ENCODE results near the gene ABCG8. TPM values are rescaled to one million over a fixed set of nuclear protein-coding genes. Genes with fewer than 3 reads are reported as not detected.

Gene ABCG8
- total and polyA plus RNA-seq, 9 of the 15 experiments (the other 6 are each of a cell fraction or from before 2014, with no cell fraction given) = not detected

GRCh38 chr2:43796206-43796605, 42.6 kb upstream of the ABCG8 start:
- ChIA-PET POLR2A (interaction anchor here (0.6 to 0.8 kb wide), 2 partner anchors 22 to 43 kb away, joined by 3 to 5 read pairs; partner anchors contain the start of gene DYNC2LI1), CTCF (ENCODE audit: low intra/inter-chr PET ratio) (no interaction called here)
- Histone ChIP-seq H3K9me3 (replicated peaks; ENCODE audit: control insufficient read depth, insufficient read depth, low read depth, low read length) (no peaks in the 10 kb centered on the region), H3K36me3 (ENCODE audit: control insufficient read depth, insufficient read depth, low read length) (no peaks in the 10 kb centered on the region; the same call in 2 of the 3 replicates), H3K4me3 (no peak overlapping the region), H3K4me1 (replicated peaks in 1 of 2; ENCODE audit: control insufficient read depth in 2 of 2, insufficient read depth in 2 of 2, low read length in 2 of 2) (no peaks in the 10 kb centered on the region), H2AFZ (ENCODE audit: low read depth, low read length) (no peak overlapping the region), H3K79me2 (ENCODE audit: control insufficient read depth, insufficient read depth, low read length) (no peaks in the 10 kb centered on the region), H3K27ac (ENCODE audit: extremely low read depth, low read depth, low read length) (no peak overlapping the region), H3K4me2 (ENCODE audit: insufficient read depth, low read length) (no peak overlapping the region), H3K9ac (ENCODE audit: insufficient read depth in 1 of 2, low read depth in 2 of 2, low read length in 2 of 2) (no peak overlapping the region), H4K20me1 (replicated peaks; ENCODE audit: control insufficient read depth, insufficient read depth, low read length) (no peaks in the 10 kb centered on the region), H3K27me3 (ENCODE audit: control insufficient read depth in 2 of 2, insufficient read depth in 2 of 2, low read length in 2 of 2) (no peaks in the 10 kb centered on the region), H3K9me1 (ENCODE audit: control insufficient read depth, insufficient read depth, low read length) (no peaks in the 10 kb centered on the region)
- ATAC-seq = no peak
- FAIRE-seq = no peak
- no TSS peak for BruUV-seq (replicated peaks)
- WGBS (ENCODE audit: insufficient coverage, low coverage, missing lambda C conversion rate) = 33% methylated on average over 1 of the region's 1 CpG
- intact Hi-C loops (cut with micrococcal nuclease) (no loop called here), in situ Hi-C loops (cut with MboI) (no loop called here)
- DNase-seq (ENCODE audit: extremely low read depth in 1 of 4, low spot score in 3 of 4) = no peak
- TF ChIP-seq CBX1 (IDR thresholded peaks at IDR 0.05; ENCODE audit: low read depth) = no peak

GRCh38 chr2:43798300-43798699, 40.5 kb upstream of the ABCG8 start:
- DNase-seq (ENCODE audit: extremely low read depth in 1 of 4, low spot score in 3 of 4) (peak; percentile 6 to 32 (median 28)), ATAC-seq (peak; percentile 78), FAIRE-seq (peak; percentile 67)
- in situ Hi-C loops (cut with MboI) (no loop called here), intact Hi-C loops (cut with micrococcal nuclease) (no loop called here)
- Histone ChIP-seq H3K36me3 (ENCODE audit: control insufficient read depth, insufficient read depth, low read length) (no peaks in the 10 kb centered on the region; the same call in 2 of the 3 replicates), H4K20me1 (replicated peaks; ENCODE audit: control insufficient read depth, insufficient read depth, low read length) (no peaks in the 10 kb centered on the region), H3K4me2 (ENCODE audit: insufficient read depth, low read length) (no peak overlapping the region), H3K9me3 (replicated peaks; ENCODE audit: control insufficient read depth, insufficient read depth, low read depth, low read length) (no peaks in the 10 kb centered on the region), H3K9me1 (ENCODE audit: control insufficient read depth, insufficient read depth, low read length) (no peaks in the 10 kb centered on the region), H3K79me2 (ENCODE audit: control insufficient read depth, insufficient read depth, low read length) (no peaks in the 10 kb centered on the region), H3K27me3 (ENCODE audit: control insufficient read depth in 2 of 2, insufficient read depth in 2 of 2, low read length in 2 of 2) (no peaks in the 10 kb centered on the region), H3K9ac (ENCODE audit: insufficient read depth in 1 of 2, low read depth in 2 of 2, low read length in 2 of 2) (no peak overlapping the region), H3K4me3 (no peak overlapping the region), H3K27ac (ENCODE audit: extremely low read depth, low read depth, low read length) (no peak overlapping the region), H2AFZ (ENCODE audit: low read depth, low read length) (no peak overlapping the region), H3K4me1 (replicated peaks in 1 of 2; ENCODE audit: control insufficient read depth in 2 of 2, insufficient read depth in 2 of 2, low read length in 2 of 2) (no peaks in the 10 kb centered on the region)
- no TSS peak for BruUV-seq (replicated peaks)
- ChIA-PET CTCF (ENCODE audit: low intra/inter-chr PET ratio) (no interaction called here), POLR2A (no interaction called here)
- WGBS (ENCODE audit: insufficient coverage, low coverage, missing lambda C conversion rate) = 10% methylated on average over 4 of the region's 4 CpGs
- TF ChIP-seq STAT5A (IDR thresholded peaks at IDR 0.05; ENCODE audit: borderline replicate concordance, low read length) (no peak), SMARCC2 (IDR thresholded peaks at IDR 0.05; ENCODE audit: low read depth) (no peak), RAD21 (CRISPR knock-in tag; conservative IDR thresholded peaks at IDR 0.05 in 1 of 2, IDR thresholded peaks at IDR 0.05 in 1 of 2) (peak in 1 of 2 experiments; percentile 42; a peak in 1 of 4 replicates), GTF2B (IDR thresholded peaks at IDR 0.05; ENCODE audit: extremely low read depth, insufficient read length) (no peak), XRCC4 (IDR thresholded peaks at IDR 0.05; ENCODE audit: extremely low read depth, insufficient read depth, insufficient read length) (no peak), EWSR1 (IDR thresholded peaks at IDR 0.05; ENCODE audit: borderline replicate concordance, low read depth, partially characterized antibody) (peak; percentile 49), CTCF (IDR thresholded peaks at IDR 0.05 in 2 of 3, conservative IDR thresholded peaks at IDR 0.05 in 1 of 3; ENCODE audit: insufficient read depth in 2 of 3, low read depth in 1 of 3, low read length in 3 of 3) (peak in 2 of 3 experiments; percentile 49 to 50; a peak in 4 of 6 replicates), THAP7 (CRISPR knock-in tag; IDR thresholded peaks at IDR 0.05) (no peak), ZBTB5 (IDR thresholded peaks at IDR 0.05) (no peak)

Data from K562 (cell line).